Tibial nerve (tissue), 4 donors: Measurements from ENCODE around the gene SUPT7L.

Experiments
- EP300 ChIP-seq, 2 donors: sonication (generic); formaldehyde crosslinking; IDR thresholded peaks; one replicate each; pipeline ENCODE4 v1.6.1; 2017; ENCODE audit warnings: antibody characterized with exemption in 2 of 2, mild to moderate bottlenecking in 1 of 2
- POLR2A ChIP-seq, 2 donors: fragments of 450-650 bp; IDR thresholded peaks; one replicate each; pipeline ENCODE4 v1.6.1; 2017; ENCODE audit warnings: antibody characterized with exemption in 2 of 2, mild to moderate bottlenecking in 2 of 2, moderate library complexity in 2 of 2
- TF ChIP-seq, protein P1 (sequence below), 5 experiments: fragments of 200-600 bp in 3 of 5; fragments of 450-650 bp in 2 of 5; sonication (generic) in 3 of 5; IDR thresholded peaks; one replicate each; pipeline ENCODE4 v1.5.1; 2016 to 2019; ENCODE audit warnings: antibody characterized with exemption in 5 of 5, mild to moderate bottlenecking in 3 of 5, moderate library complexity in 2 of 5

DNA sequence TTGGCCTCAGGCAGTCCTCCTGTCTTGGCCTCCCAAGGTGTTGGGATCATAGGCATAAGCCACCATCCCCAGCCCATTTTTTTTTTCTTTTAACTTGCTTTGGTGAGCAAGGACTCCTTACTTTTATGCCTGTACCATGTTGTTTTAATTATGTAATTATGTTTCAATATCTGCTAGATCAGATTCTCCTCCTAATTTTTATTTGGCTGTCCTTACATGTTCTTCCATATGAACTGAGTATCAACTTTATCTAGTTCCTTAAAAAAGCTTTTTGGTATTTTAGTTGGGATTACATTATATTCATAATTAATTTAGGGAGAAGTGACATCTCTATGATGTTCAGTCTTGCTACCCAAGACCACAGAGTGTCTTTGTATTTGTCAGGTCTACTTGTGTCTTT is 18.2 kb downstream of the SUPT7L start:
- TF ChIP-seq, protein P1, sequence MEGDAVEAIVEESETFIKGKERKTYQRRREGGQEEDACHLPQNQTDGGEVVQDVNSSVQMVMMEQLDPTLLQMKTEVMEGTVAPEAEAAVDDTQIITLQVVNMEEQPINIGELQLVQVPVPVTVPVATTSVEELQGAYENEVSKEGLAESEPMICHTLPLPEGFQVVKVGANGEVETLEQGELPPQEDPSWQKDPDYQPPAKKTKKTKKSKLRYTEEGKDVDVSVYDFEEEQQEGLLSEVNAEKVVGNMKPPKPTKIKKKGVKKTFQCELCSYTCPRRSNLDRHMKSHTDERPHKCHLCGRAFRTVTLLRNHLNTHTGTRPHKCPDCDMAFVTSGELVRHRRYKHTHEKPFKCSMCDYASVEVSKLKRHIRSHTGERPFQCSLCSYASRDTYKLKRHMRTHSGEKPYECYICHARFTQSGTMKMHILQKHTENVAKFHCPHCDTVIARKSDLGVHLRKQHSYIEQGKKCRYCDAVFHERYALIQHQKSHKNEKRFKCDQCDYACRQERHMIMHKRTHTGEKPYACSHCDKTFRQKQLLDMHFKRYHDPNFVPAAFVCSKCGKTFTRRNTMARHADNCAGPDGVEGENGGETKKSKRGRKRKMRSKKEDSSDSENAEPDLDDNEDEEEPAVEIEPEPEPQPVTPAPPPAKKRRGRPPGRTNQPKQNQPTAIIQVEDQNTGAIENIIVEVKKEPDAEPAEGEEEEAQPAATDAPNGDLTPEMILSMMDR (IDR thresholded peaks at IDR 0.05) = no peak
- TF ChIP-seq EP300 (IDR thresholded peaks at IDR 0.05) (no peak), POLR2A (IDR thresholded peaks at IDR 0.05) (no peak)
